Neuronal stem cell (in vitro differentiated cells): ENCODE results near the gene PNN.

Experiments used
- DNase-seq: peaks from one replicate; pipeline ENCODE4 v3.0.0-alpha.2; 2013; ENCODE audit warnings: low spot score
- H2AFZ ChIP-seq: one replicate; pipeline ENCODE4 v1.6.1; 2013; ENCODE audit warnings: mild to moderate bottlenecking, low read length, inconsistent platforms
- H2AK5ac ChIP-seq: 2 replicates; pipeline ENCODE4 v1.6.1; 2013; ENCODE audit warnings: low read depth, mild to moderate bottlenecking, inconsistent platforms, low read length, moderate library complexity, mixed read lengths
- H2BK120ac ChIP-seq: 2 replicates; pipeline ENCODE4 v1.6.1; 2013; ENCODE audit warnings: low read depth, mild to moderate bottlenecking, inconsistent platforms, low read length, moderate library complexity, mixed read lengths
- H2BK12ac ChIP-seq: one replicate; pipeline ENCODE4 v1.6.1; 2013; ENCODE audit warnings: low read length, inconsistent platforms
- H2BK15ac ChIP-seq: 2 replicates; pipeline ENCODE4 v1.6.1; 2013; ENCODE audit warnings: mild to moderate bottlenecking, low read length, inconsistent platforms, mixed read lengths
- H2BK5ac ChIP-seq: one replicate; pipeline ENCODE4 v1.6.1; 2013; ENCODE audit warnings: inconsistent platforms, mild to moderate bottlenecking, low read length, moderate library complexity
- H3K14ac ChIP-seq: one replicate; pipeline ENCODE4 v1.6.1; 2013; ENCODE audit warnings: low read length, inconsistent platforms
- H3K18ac ChIP-seq: 2 replicates; pipeline ENCODE4 v1.6.1; 2013; ENCODE audit warnings: low read length, inconsistent platforms
- H3K23ac ChIP-seq: 2 replicates; pipeline ENCODE4 v1.6.1; 2013; ENCODE audit warnings: low read depth, mild to moderate bottlenecking, mixed read lengths, low read length, inconsistent platforms; ENCODE audit not compliant: poor library complexity
- H3K27ac ChIP-seq: replicated peaks from 3 replicates; pipeline ENCODE4 v1.5.1; 2013; ENCODE audit warnings: low read length, inconsistent platforms
- H3K27me3 ChIP-seq, 3 experiments: 2 replicates each; pipeline ENCODE4 v1.6.1; 2013; ENCODE audit warnings: low read length in 3 of 3, mild to moderate bottlenecking in 2 of 3, inconsistent platforms in 1 of 3, low read depth in 1 of 3, mixed read lengths in 1 of 3, moderate library complexity in 1 of 3; ENCODE audit not compliant: control insufficient read depth in 3 of 3, insufficient read depth in 3 of 3
- H3K36me3 ChIP-seq, 2 donors: replicated peaks in 1 of 2; 2 replicates each; pipeline ENCODE4 v1.6.1; 2013; ENCODE audit warnings: low read length in 2 of 2; ENCODE audit not compliant: control insufficient read depth in 2 of 2, insufficient read depth in 2 of 2
- H3K4ac ChIP-seq: 2 replicates; pipeline ENCODE4 v1.6.1; 2013; ENCODE audit warnings: inconsistent platforms, mild to moderate bottlenecking, low read length, moderate library complexity
- H3K4me1 ChIP-seq, 2 donors: 1 replicate in 1 of 2; 2 replicates in 1 of 2; pipeline ENCODE4 v1.6.1; 2013; ENCODE audit warnings: low read length in 2 of 2, low read depth in 1 of 2; ENCODE audit not compliant: control insufficient read depth in 2 of 2, insufficient read depth in 1 of 2
- H3K4me2 ChIP-seq: one replicate; pipeline ENCODE4 v1.6.1; 2013; ENCODE audit warnings: mild to moderate bottlenecking, low read length, inconsistent platforms; ENCODE audit not compliant: insufficient read depth, poor library complexity, severe bottlenecking
- H3K4me3 ChIP-seq, 2 donors: 2 replicates each; pipeline ENCODE4 v1.5.1; 2013; ENCODE audit warnings: low read length in 2 of 2, mild to moderate bottlenecking in 2 of 2, inconsistent platforms in 1 of 2, moderate library complexity in 1 of 2
- H3K79me1 ChIP-seq: one replicate; pipeline ENCODE4 v1.6.1; 2013; ENCODE audit warnings: low read depth, mild to moderate bottlenecking, inconsistent platforms, low read length, moderate library complexity
- H3K9ac ChIP-seq: one replicate; pipeline ENCODE4 v1.6.1; 2013; ENCODE audit warnings: mild to moderate bottlenecking, low read depth, low read length, inconsistent platforms; ENCODE audit not compliant: poor library complexity
- H3K9me3 ChIP-seq, 2 donors: replicated peaks in 1 of 2; 2 replicates each; pipeline versions ENCODE3 to v1.6.1; 2013; ENCODE audit warnings: low read length in 2 of 2, mild to moderate bottlenecking in 2 of 2, inconsistent platforms in 1 of 2, low read depth in 1 of 2, mixed read lengths in 1 of 2, moderate library complexity in 1 of 2; ENCODE audit not compliant: control insufficient read depth in 2 of 2, insufficient read depth in 1 of 2
- H4K8ac ChIP-seq: one replicate; pipeline ENCODE4 v1.6.1; 2013; ENCODE audit warnings: low read depth, mild to moderate bottlenecking, inconsistent platforms, low read length, moderate library complexity
- H4K91ac ChIP-seq: one replicate; pipeline ENCODE4 v1.6.1; 2013; ENCODE audit warnings: low read length, low read depth, mild to moderate bottlenecking, inconsistent platforms; ENCODE audit not compliant: poor library complexity
- WGBS, 2 donors: extraction: QIAGEN DNeasy Blood & Tissue Kit; methylation state at CpG; one replicate each; pipeline ENCODE4 v1.1.7; 2013; ENCODE audit warnings: missing lambda C conversion rate in 2 of 2, mixed read lengths in 1 of 2; ENCODE audit not compliant: insufficient read length in 2 of 2, insufficient replicate concordance in 1 of 2; ENCODE audit errors: extremely low coverage in 2 of 2; 5-methylcytosine and 5-hydroxymethylcytosine counted together

Gene PNN

DNA sequence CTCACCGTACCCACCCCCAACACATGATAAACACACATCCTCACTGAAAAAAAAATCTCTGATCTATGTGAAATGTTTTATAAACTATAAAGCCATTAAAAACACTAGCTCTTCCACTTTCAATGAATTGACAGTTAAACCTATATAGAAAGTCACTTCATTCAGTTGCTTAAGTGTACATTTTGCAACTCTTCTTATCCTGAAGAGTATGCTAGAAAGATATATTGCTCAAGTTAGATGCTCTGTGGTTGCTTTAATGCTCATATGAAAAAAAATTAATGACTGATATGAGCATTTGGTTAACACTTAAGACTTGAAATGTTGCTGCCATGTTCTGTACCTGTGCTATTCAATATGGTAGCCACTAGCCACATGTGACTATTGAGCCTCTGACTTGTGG, 37.6 kb downstream of the PNN start:
- Histone ChIP-seq H3K4me3 (no peak overlapping the region), H3K14ac (no peak overlapping the region), H2BK12ac (no peak overlapping the region), H2BK120ac (no peak overlapping the region), H3K27me3 (no peaks in the 10 kb centered on the region), H2BK15ac (no peak overlapping the region), H2AK5ac (no peak overlapping the region), H3K4ac (no peak overlapping the region), H2AFZ (no peak overlapping the region), H3K23ac (no peak overlapping the region), H4K91ac (no peak overlapping the region), H3K27ac (no peak overlapping the region), H3K36me3 (no peaks in the 10 kb centered on the region), H3K4me1 (no peaks in the 10 kb centered on the region), H4K8ac (no peak overlapping the region), H3K79me1 (no peaks in the 10 kb centered on the region), H3K9me3 (no peaks in the 10 kb centered on the region), H3K18ac (no peak overlapping the region), H3K9ac (no peak overlapping the region), H3K4me2 (no peak overlapping the region), H2BK5ac (no peak overlapping the region)
- no CpG with 5 or more reads among the region's 1 CpG for WGBS, 2 donors
- no peak for DNase-seq

DNA sequence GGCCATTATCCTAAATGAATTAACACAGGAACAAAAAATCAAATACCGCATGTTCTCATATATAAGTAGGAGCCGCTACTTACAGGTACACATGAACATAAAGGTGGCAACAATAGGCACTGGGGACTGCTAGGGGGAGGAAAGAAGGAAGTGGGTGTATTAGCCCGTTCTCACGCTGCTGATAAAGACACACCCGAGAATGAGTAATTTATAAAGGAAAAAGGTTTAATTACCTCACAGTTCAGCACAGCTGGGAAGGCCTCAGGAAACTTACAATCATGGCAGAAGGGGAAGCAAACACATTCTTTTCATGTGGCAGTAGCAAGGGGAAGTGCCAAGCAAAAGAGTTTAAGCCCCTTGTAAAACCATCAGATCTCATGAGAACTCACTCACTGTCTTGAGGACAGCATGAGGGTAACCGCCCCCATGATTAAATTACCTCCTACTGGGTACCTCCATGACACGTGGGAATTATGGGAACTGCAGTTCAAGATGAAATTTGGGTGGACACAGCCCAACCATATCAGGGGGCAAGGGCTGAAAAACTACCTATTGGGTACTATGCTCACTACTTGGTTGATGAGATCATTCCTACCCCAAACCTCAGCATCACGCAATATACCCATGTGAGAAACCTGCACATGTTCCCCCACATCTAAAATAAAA, 42.3 kb downstream of the PNN start:
- no peaks in the 10 kb centered on the region for H3K27me3 ChIP-seq

GRCh38 chr14:39218171-39218769, 43.2 kb downstream of the PNN start:
- H3K36me3 ChIP-seq, result no peaks in the 10 kb centered on the region
- no peak overlapping the region for H3K14ac ChIP-seq
- H3K4me1 ChIP-seq, result no peaks in the 10 kb centered on the region
- H2AFZ ChIP-seq, result no peak overlapping the region
- no peak overlapping the region for H3K4me3 ChIP-seq
- H2BK120ac ChIP-seq, result no peak overlapping the region
- no peak overlapping the region for H4K91ac ChIP-seq
- no peak overlapping the region for H2BK15ac ChIP-seq
- no CpG with 5 or more reads among the region's 5 CpGs for WGBS, 2 donors
- no peak overlapping the region for H3K18ac ChIP-seq
- no peak overlapping the region for H3K23ac ChIP-seq
- no peaks in the 10 kb centered on the region for H3K79me1 ChIP-seq
- H3K4me2 ChIP-seq, result no peak overlapping the region
- no peaks in the 10 kb centered on the region for H3K27me3 ChIP-seq
- no peak overlapping the region for H4K8ac ChIP-seq
- H3K4ac ChIP-seq, result no peak overlapping the region
- H3K9me3 ChIP-seq, result no peaks in the 10 kb centered on the region
- no peak overlapping the region for H3K9ac ChIP-seq
- H2AK5ac ChIP-seq, result no peak overlapping the region
- H3K27ac ChIP-seq, result no peak overlapping the region
- no peak overlapping the region for H2BK12ac ChIP-seq
- H2BK5ac ChIP-seq, result no peak overlapping the region
- no peak for DNase-seq

More for the DNA sequence above, 42.3 kb downstream of the PNN start:
- Histone ChIP-seq H2BK12ac (no peak overlapping the region), H3K23ac (no peak overlapping the region), H3K4me2 (no peak overlapping the region), H3K18ac (no peak overlapping the region), H3K4me1 (no peaks in the 10 kb centered on the region), H2BK15ac (no peak overlapping the region), H4K91ac (no peak overlapping the region), H2AK5ac (no peak overlapping the region), H3K9ac (no peak overlapping the region), H3K27ac (no peak overlapping the region), H2BK120ac (no peak overlapping the region), H4K8ac (no peak overlapping the region), H2BK5ac (no peak overlapping the region), H2AFZ (no peak overlapping the region), H3K4me3 (no peak overlapping the region), H3K14ac (no peak overlapping the region), H3K9me3 (no peaks in the 10 kb centered on the region), H3K36me3 (no peaks in the 10 kb centered on the region), H3K79me1 (no peaks in the 10 kb centered on the region), H3K4ac (no peak overlapping the region)
- no CpG with 5 or more reads among the region's 8 CpGs for WGBS, 2 donors
- no peak for DNase-seq

DNA sequence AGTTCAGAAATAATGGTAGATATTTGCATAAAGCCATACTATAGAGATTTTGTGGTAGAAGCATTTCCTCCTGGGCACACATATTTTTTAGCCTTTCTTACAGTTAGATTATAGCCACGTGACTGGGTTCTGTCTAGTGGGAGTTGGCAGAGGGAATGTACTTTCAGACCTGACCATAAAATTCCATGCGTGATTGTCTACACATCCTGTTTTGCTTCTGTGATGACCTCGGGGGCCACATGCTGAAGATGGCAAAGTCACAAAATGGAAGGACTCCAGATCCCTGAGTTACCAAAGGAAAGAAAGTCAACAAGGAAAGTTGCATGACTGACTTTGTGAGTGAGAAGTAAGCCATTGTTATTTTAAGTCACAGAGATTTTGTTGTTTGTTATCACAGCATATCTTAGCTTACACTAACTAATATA, 44.0 kb downstream of the PNN start:
- Histone ChIP-seq H3K27me3 (no peaks in the 10 kb centered on the region), H4K8ac (no peak overlapping the region), H2BK120ac (no peak overlapping the region), H3K9me3 (no peaks in the 10 kb centered on the region), H3K4me3 (no peak overlapping the region), H3K18ac (no peak overlapping the region), H2AK5ac (no peak overlapping the region), H3K23ac (no peak overlapping the region), H3K4me2 (no peak overlapping the region), H4K91ac (no peak overlapping the region), H3K9ac (no peak overlapping the region), H3K4me1 (no peaks in the 10 kb centered on the region), H3K4ac (no peak overlapping the region), H3K79me1 (no peaks in the 10 kb centered on the region), H2BK15ac (no peak overlapping the region), H2BK12ac (no peak overlapping the region), H2AFZ (no peak overlapping the region), H3K14ac (no peak overlapping the region), H2BK5ac (no peak overlapping the region), H3K27ac (no peak overlapping the region), H3K36me3 (no peaks in the 10 kb centered on the region)
- no CpG with 5 or more reads among the region's 3 CpGs for WGBS, 2 donors
- DNase-seq, result no peak
